K562 (cell line): ENCODE data around the gene SLC16A4.

Experiments used
- CBX5 ChIP-seq: IDR thresholded peaks from 2 replicates; pipeline ENCODE4 v1.6.1; 2014; ENCODE audit warnings: low read depth, borderline replicate concordance
- CTCF ChIP-seq, 3 experiments: IDR thresholded peaks in 2 of 3; conservative IDR thresholded peaks in 1 of 3; 2 replicates each; pipeline ENCODE4 v1.5.1; 2011 to 2012; ENCODE audit warnings: low read length in 3 of 3, mild to moderate bottlenecking in 3 of 3, control low read depth in 2 of 3, improper control_type of control experiment in 1 of 3, inconsistent platforms in 1 of 3, low read depth in 1 of 3, mixed read lengths in 1 of 3, moderate library complexity in 1 of 3; ENCODE audit not compliant: insufficient read depth in 2 of 3
- NCOR1 ChIP-seq: fragments of 450-650 bp; IDR thresholded peaks from 2 replicates; pipeline ENCODE4 v1.6.1; 2016; ENCODE audit warnings: mild to moderate bottlenecking, moderate library complexity
- NR3C1 ChIP-seq: sonication (generic); formaldehyde crosslinking; IDR thresholded peaks from 2 replicates; pipeline ENCODE4 v1.8.1; 2022; ENCODE audit warnings: missing genetic modification reagents
- PHF8 ChIP-seq: fragments of 200-600 bp; sonication (generic); IDR thresholded peaks from 2 replicates; pipeline ENCODE4 v1.6.1; 2012; ENCODE audit warnings: mixed run types, mild to moderate bottlenecking, inconsistent platforms, low read length, moderate library complexity, borderline replicate concordance
- THAP7 ChIP-seq: fragments of 250-450 bp; sonication (Bioruptor Pico); IDR thresholded peaks from 2 replicates; pipeline ENCODE4 v1.5.0; 2021
- YBX1 ChIP-seq: fragments of 450-650 bp; IDR thresholded peaks from 2 replicates; pipeline ENCODE4 v1.7.1; 2016; ENCODE audit warnings: mild to moderate bottlenecking
- ZBTB2 ChIP-seq: fragments of 450-650 bp; IDR thresholded peaks from 2 replicates; pipeline ENCODE4 v1.6.1; 2016; ENCODE audit warnings: antibody characterized with exemption
- ZNF512 ChIP-seq: IDR thresholded peaks from 2 replicates; pipeline ENCODE4 v1.6.1; 2016; ENCODE audit warnings: missing genetic modification characterization, missing compliant biosample characterization
- ZNF584 ChIP-seq: fragments of 200-800 bp; sonication (Bioruptor generic); IDR thresholded peaks from 2 replicates; pipeline ENCODE4 v1.6.1; 2016; ENCODE audit warnings: low read depth, mild to moderate bottlenecking, missing genetic modification characterization, missing compliant biosample characterization

- TF ChIP-seq CTCF (IDR thresholded peaks at IDR 0.05 in 2 of 3, conservative IDR thresholded peaks at IDR 0.05 in 1 of 3; ENCODE audit: insufficient read depth in 2 of 3, low read depth in 1 of 3, low read length in 3 of 3) (no peak), ZNF584 (CRISPR knock-in tag) (no peak), YBX1 (no peak), NR3C1 (CRISPR knock-in tag) (no peak), PHF8 (no peak), CBX5 (no peak), THAP7 (CRISPR knock-in tag) (no peak), NCOR1 (no peak), ZBTB2 (no peak), ZNF512 (tag) (no peak)
Measured at GRCh38 chr1:110394493-110394820, 3.6 kb upstream of the SLC16A4 start.
